Heart right ventricle (tissue), 16 donors: ENCODE measurements around the gene ABCF3. TPM values are rescaled to one million over a fixed set of nuclear protein-coding genes. Genes with fewer than 3 reads are reported as not detected.

Experiments used
- ATAC-seq, 8 donors: fragments of 200-7000 bp; cut with Tn5 transposase; one replicate each; pipeline ENCODE4 v1.9.1; 2020; ENCODE audit warnings: mild to moderate bottlenecking in 8 of 8, moderate library complexity in 8 of 8, moderate number of reproducible peaks in 1 of 8
- DNase-seq, 2 donors: peaks; one replicate each; pipeline ENCODE4 v3.0.0-alpha.2; 2020
- H3K27ac ChIP-seq, 10 donors: fragments of 200-600 bp; sonication (generic) in 2 of 10; one replicate each; pipeline versions ENCODE4 v1.5.0 to v1.8.0; 2020 to 2022; ENCODE audit warnings: mild to moderate bottlenecking in 3 of 10
- H3K27me3 ChIP-seq, 7 donors: fragments of 200-600 bp; one replicate each; pipeline ENCODE4 v1.8.0; 2021 to 2022; ENCODE audit warnings: mild to moderate bottlenecking in 2 of 7
- H3K36me3 ChIP-seq, 9 donors: fragments of 200-600 bp; sonication (generic) in 1 of 9; one replicate each; pipeline versions ENCODE4 v1.5.0 to v1.8.0; 2020 to 2022; ENCODE audit warnings: mild to moderate bottlenecking in 2 of 9
- H3K4me1 ChIP-seq, 9 donors: fragments of 200-600 bp; sonication (generic) in 1 of 9; one replicate each; pipeline versions ENCODE4 v1.5.0 to v1.8.0; 2020 to 2022; ENCODE audit warnings: mild to moderate bottlenecking in 4 of 9
- H3K4me3 ChIP-seq, 10 donors: fragments of 200-600 bp; sonication (generic) in 2 of 10; one replicate each; pipeline versions ENCODE4 v1.5.0 to v1.8.0; 2020 to 2022; ENCODE audit warnings: mild to moderate bottlenecking in 7 of 10, moderate library complexity in 2 of 10
- H3K9me3 ChIP-seq, 11 donors: fragments of 200-600 bp in 10 of 11; sonication (generic) in 2 of 11; one replicate each; pipeline versions ENCODE4 v1.5.0 to v1.8.0; 2013 to 2022; ENCODE audit warnings: mild to moderate bottlenecking in 2 of 11, control low read depth in 1 of 11, moderate library complexity in 1 of 11
- CTCF ChIP-seq, 9 donors: fragments of 200-600 bp; sonication (generic) in 2 of 9; IDR thresholded peaks; one replicate each; pipeline versions ENCODE4 v1.5.0 to v1.8.0; 2021 to 2022; ENCODE audit warnings: antibody characterized with exemption in 9 of 9, mild to moderate bottlenecking in 5 of 9, moderate library complexity in 1 of 9
- WGBS, 2 donors: extraction: QIAGEN DNeasy Blood & Tissue Kit; methylation state at CpG; one replicate each; pipeline ENCODE4 v1.1.7; 2013; ENCODE audit warnings: inconsistent platforms in 1 of 2; 5-methylcytosine and 5-hydroxymethylcytosine counted together
- intact Hi-C, 10 donors: fragments of 100-400 bp; cut with DNase I; formaldehyde crosslinking; loops; one replicate each; pipeline versions ENCODE4 v1.11.1 to v1.14.2; 2022
- polyA plus RNA-seq, 2 donors: library from polyadenylated mRNA; stranded (reverse); fragments of 200-250 nt; gene quantifications; one replicate each; pipeline ENCODE4 v1.2.3, GENCODE V29; 2013
- total RNA-seq, 10 donors: library from RNA; stranded (reverse); fragmentation: NEBNext Ultra II Directional in 3 of 10; extraction: Animal tissue kit (Norgen Biotek cat#: 25700) in 3 of 10; gene quantifications; one replicate each; pipeline versions ENCODE4 v1.2.1 to v1.2.4, GENCODE V29; 2021 to 2023
- donor health status: Arrhythmogenic right ventricular cardiomyopathy.
- donor health status: ischemic (EF 13 %, LVEDD 7.1; RV severe dilation, severe dysfunction).
- donor health status: healthy with polysubstance abuse.
- donor health status: DM: no; HTN: yes; CAD: no.
- donor health status: DM: no; HTN: no; CAD: no.
- donor health status: ischemic (EF 25% LVEDD 6.9; RV normal size, moderate dysfunction).
- donor health status: ischemic (EF 25% LVEDD 5.7; RV mildly dilated, moderate dysfunction).
- donor health status: healthy.
- donor health status: DM: yes; HTN: yes; CAD: no.
- donor health status: Ischemic cardiomyopathy.
- donor health status: ischemic (EF 35%, LVEDD 5.7; RV mildly dilated, moderate dysfunction).
- donor health status: nonischemic (EF 11% LVEDD 7.7; RV severe dilation, severe dysfunction).
- donor health status: DM: yes; HTN: yes; CAD: no.
- donor health status: PGD.
- donor health status: ischemic (EF 29% LVEDD 5.4; RV normal size, mild dysfunction).
- donor health status: nonischemic (EF 23%, LVEDD 6.1; RV moderate dilation, normal function).

Gene ABCF3
- total and polyA plus RNA-seq, 12 donors = 60.1 to 90.7 (median 73.3) TPM

- TF ChIP-seq CTCF (IDR thresholded peaks at IDR 0.05) = no peak
- Histone ChIP-seq H3K9me3 (no peaks in the 10 kb centered on the region), H3K36me3 (no peaks in the 10 kb centered on the region), H3K4me3 (no peak overlapping the region), H3K27me3 (peaks cover 0 to 9% (median 5%) of the 10 kb centered on the region in 7 donors), H3K27ac (no peak overlapping the region), H3K4me1 (peaks cover 0 to 7% (median 0%) of the 10 kb centered on the region in 9 donors)
- WGBS, 2 donors = 67 to 74% methylated on average over 5 of the region's 5 CpGs
- intact Hi-C loops = no loop called here
- no peak for DNase-seq
- no peak for ATAC-seq
Measured at GRCh38 chr3:184211297-184211696, 25.3 kb downstream of the ABCF3 start.

GRCh38 chr3:184211718-184212117 lies 25.7 kb downstream of the ABCF3 start:
- WGBS, 2 donors = 75 to 81% methylated on average over 5 of the region's 5 CpGs
- ATAC-seq (no peak), DNase-seq (no peak)
- Histone ChIP-seq H3K27ac (no peak overlapping the region), H3K9me3 (no peaks in the 10 kb centered on the region), H3K36me3 (no peaks in the 10 kb centered on the region), H3K27me3 (peaks cover 0 to 9% (median 1%) of the 10 kb centered on the region in 7 donors), H3K4me3 (no peak overlapping the region), H3K4me1 (peaks cover 0 to 7% (median 0%) of the 10 kb centered on the region in 9 donors)
- TF ChIP-seq CTCF (IDR thresholded peaks at IDR 0.05) = no peak
- intact Hi-C loops = no loop called here

GRCh38 chr3:184218814-184219213 lies 32.8 kb downstream of the ABCF3 start:
- ATAC-seq = no peak
- no peak overlapping the region for H3K27ac ChIP-seq
- WGBS, 2 donors = 58% methylated on average over 4 of the region's 4 CpGs

GRCh38 chr3:184222521-184222920 lies 36.5 kb downstream of the ABCF3 start:
- Histone ChIP-seq H3K4me3 (no peak overlapping the region), H3K36me3 (no peaks in the 10 kb centered on the region), H3K27ac (no peak overlapping the region), H3K9me3 (no peaks in the 10 kb centered on the region), H3K4me1 (no peaks in the 10 kb centered on the region), H3K27me3 (peaks cover 0 to 36% (median 9%) of the 10 kb centered on the region in 7 donors)
- WGBS, 2 donors = 85 to 89% methylated on average over 3 of the region's 3 CpGs
- ATAC-seq (no peak), DNase-seq (no peak)
- intact Hi-C loops = no loop called here
- TF ChIP-seq CTCF (IDR thresholded peaks at IDR 0.05) = no peak

More at GRCh38 chr3:184218814-184219213, 32.8 kb downstream of the ABCF3 start:
- H3K27me3 ChIP-seq = peaks cover 0 to 16% (median 7%) of the 10 kb centered on the region in 7 donors
- no peaks in the 10 kb centered on the region for H3K9me3 ChIP-seq
- intact Hi-C loops = no loop called here
- no peak overlapping the region for H3K4me3 ChIP-seq
- no peak for DNase-seq
- H3K36me3 ChIP-seq = no peaks in the 10 kb centered on the region
- TF ChIP-seq CTCF (IDR thresholded peaks at IDR 0.05) = no peak
- peaks cover 0 to 7% (median 0%) of the 10 kb centered on the region in 9 donors for H3K4me1 ChIP-seq
